ENCODE measurements around the gene MORN1. TPM values are rescaled to one million over a fixed set of nuclear protein-coding genes. Genes with fewer than 3 reads are reported as not detected.

Gene MORN1
- total and polyA plus RNA-seq, 3 donors from 2014 or later = 30.4 to 34.5 (median 30.9) TPM

- TF ChIP-seq CTCF (IDR thresholded peaks at IDR 0.05) (no peak), POLR2A (IDR thresholded peaks at IDR 0.05) (no peak)
Measured at GRCh38 chr1:2342384-2343022, 48.9 kb downstream of the MORN1 start.

GRCh38 chr1:2341706-2342383 lies 49.5 kb downstream of the MORN1 start:
- TF ChIP-seq CTCF (IDR thresholded peaks at IDR 0.05) (no peak), POLR2A (IDR thresholded peaks at IDR 0.05) (no peak)
- no peak for DNase-seq
- intact Hi-C loops (cut with DNase I; ENCODE audit: low total_unique reads) = no loop called here
- H3K9me3 ChIP-seq = no peaks in the 10 kb centered on the region
- H3K36me3 ChIP-seq (ENCODE audit: low read depth, missing control alignments) = no peaks in the 10 kb centered on the region
- H3K4me1 ChIP-seq = no peaks in the 10 kb centered on the region
- no peak overlapping the region for H3K4me3 ChIP-seq
- whole genome bisulfite sequencing, 2 donors = 88 to 91% methylated on average over 26 to 29 of the region's 29 CpGs
- no peak overlapping the region for H3K27ac ChIP-seq
- H3K27me3 ChIP-seq = no peaks in the 10 kb centered on the region

More at GRCh38 chr1:2342384-2343022, 48.9 kb downstream of the MORN1 start:
- Histone ChIP-seq H3K9me3 (no peaks in the 10 kb centered on the region), H3K27ac (no peak overlapping the region), H3K27me3 (no peaks in the 10 kb centered on the region), H3K4me3 (no peak overlapping the region), H3K36me3 (ENCODE audit: low read depth, missing control alignments) (no peaks in the 10 kb centered on the region), H3K4me1 (no peaks in the 10 kb centered on the region)
- DNase-seq = no peak
- intact Hi-C loops (cut with DNase I; ENCODE audit: low total_unique reads) = no loop called here
- WGBS, 2 donors = 84 to 86% methylated on average over 21 of the region's 21 CpGs

- intact Hi-C loops (cut with DNase I; ENCODE audit: low total_unique reads) = no loop called here
- DNase-seq = no peak
- WGBS, 2 donors = 95 to 98% methylated on average over 13 to 14 of the region's 14 CpGs
Measured at GRCh38 chr1:2340918-2341254, 50.5 kb downstream of the MORN1 start.

GRCh38 chr1:2340086-2340917 lies 51.1 kb downstream of the MORN1 start:
- no peak for DNase-seq
- Histone ChIP-seq H3K36me3 (ENCODE audit: low read depth, missing control alignments) (no peaks in the 10 kb centered on the region), H3K4me3 (no peak overlapping the region), H3K4me1 (no peaks in the 10 kb centered on the region), H3K27ac (no peak overlapping the region), H3K9me3 (no peaks in the 10 kb centered on the region), H3K27me3 (no peaks in the 10 kb centered on the region)
- TF ChIP-seq CTCF (IDR thresholded peaks at IDR 0.05) = no peak
- TF ChIP-seq POLR2A (IDR thresholded peaks at IDR 0.05) = no peak
- intact Hi-C loops (cut with DNase I; ENCODE audit: low total_unique reads) = no loop called here
- WGBS, 2 donors = 92 to 95% methylated on average over 21 to 24 of the region's 24 CpGs

More at GRCh38 chr1:2340918-2341254, 50.5 kb downstream of the MORN1 start:
- no peaks in the 10 kb centered on the region for H3K27me3 ChIP-seq
- no peaks in the 10 kb centered on the region for H3K9me3 ChIP-seq
- H3K36me3 ChIP-seq (ENCODE audit: low read depth, missing control alignments) = no peaks in the 10 kb centered on the region
- TF ChIP-seq CTCF (IDR thresholded peaks at IDR 0.05) (no peak), POLR2A (IDR thresholded peaks at IDR 0.05) (no peak)
- no peak overlapping the region for H3K4me3 ChIP-seq
- no peak overlapping the region for H3K27ac ChIP-seq
- no peaks in the 10 kb centered on the region for H3K4me1 ChIP-seq

Measured in testis (tissue), 3 donors.